ENCODE measurements around the gene TBC1D10B.

The TBC1D10B gene

DNA sequence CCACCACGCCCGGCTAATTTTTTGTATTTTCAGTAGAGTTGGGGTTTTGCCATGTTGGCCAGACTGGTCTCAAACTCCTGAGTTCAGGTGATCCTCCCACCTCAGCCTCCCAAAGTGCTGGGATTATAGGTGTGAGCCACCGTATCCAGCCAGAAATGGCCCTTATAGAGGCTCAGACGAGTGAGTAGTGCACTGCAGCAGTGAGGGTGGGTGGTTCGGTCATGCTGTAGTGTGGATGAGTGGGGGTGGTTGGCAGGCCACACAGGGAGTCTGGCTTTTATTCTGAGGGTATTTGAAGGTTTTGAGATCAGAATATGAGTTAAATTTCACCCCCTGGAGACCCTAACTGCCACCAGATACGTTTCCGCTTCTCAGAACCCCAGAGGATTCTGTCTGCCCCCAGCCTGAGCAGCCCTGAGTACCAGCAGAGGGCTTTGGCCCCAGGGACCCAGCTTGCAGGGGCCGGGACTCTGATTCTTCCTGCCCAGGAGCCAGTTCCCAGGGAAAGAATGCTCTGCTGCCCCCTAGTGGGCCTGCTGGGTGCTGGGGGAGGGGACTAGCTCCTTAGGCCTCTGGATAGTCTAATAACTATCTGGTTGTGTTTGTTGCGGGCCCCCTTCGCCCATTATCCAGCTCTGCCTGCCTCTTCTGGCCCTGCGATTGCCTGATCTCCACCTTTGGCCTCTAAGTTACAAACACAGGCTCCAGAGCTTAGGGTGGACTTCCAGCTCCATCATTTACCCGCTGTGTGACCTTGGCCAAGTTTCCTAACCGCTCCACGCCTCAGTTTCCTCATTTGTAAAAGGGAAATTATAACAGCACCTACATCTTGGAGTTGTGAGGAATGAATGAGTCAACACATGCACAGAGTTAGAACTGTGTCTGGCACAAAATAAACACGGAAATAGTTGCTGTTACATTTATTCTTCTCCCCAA lies 39.1 kb upstream of the TBC1D10B start:
- no peaks in the 10 kb centered on the region for H3K9me3 ChIP-seq (ENCODE audit: control insufficient read depth, low read length)
- WGBS, 2 experiments (ENCODE audit: insufficient coverage in 2 of 2), result 64 to 66% methylated on average over 11 to 12 of the region's 15 CpGs
- no peak overlapping the region for H3K4me3 ChIP-seq (ENCODE audit: extremely low read depth, insufficient read depth, low read length, poor library complexity, severe bottlenecking)
- peaks cover 45% of the 10 kb centered on the region for H3K36me3 ChIP-seq (ENCODE audit: control insufficient read depth, insufficient read depth, low read length)
- H3K27ac ChIP-seq (ENCODE audit: low read depth, low read length, severe bottlenecking), result no peak overlapping the region
- H3K4me1 ChIP-seq (ENCODE audit: control insufficient read depth, insufficient read depth, low read length, poor library complexity, severe bottlenecking), result no peaks in the 10 kb centered on the region

DNA sequence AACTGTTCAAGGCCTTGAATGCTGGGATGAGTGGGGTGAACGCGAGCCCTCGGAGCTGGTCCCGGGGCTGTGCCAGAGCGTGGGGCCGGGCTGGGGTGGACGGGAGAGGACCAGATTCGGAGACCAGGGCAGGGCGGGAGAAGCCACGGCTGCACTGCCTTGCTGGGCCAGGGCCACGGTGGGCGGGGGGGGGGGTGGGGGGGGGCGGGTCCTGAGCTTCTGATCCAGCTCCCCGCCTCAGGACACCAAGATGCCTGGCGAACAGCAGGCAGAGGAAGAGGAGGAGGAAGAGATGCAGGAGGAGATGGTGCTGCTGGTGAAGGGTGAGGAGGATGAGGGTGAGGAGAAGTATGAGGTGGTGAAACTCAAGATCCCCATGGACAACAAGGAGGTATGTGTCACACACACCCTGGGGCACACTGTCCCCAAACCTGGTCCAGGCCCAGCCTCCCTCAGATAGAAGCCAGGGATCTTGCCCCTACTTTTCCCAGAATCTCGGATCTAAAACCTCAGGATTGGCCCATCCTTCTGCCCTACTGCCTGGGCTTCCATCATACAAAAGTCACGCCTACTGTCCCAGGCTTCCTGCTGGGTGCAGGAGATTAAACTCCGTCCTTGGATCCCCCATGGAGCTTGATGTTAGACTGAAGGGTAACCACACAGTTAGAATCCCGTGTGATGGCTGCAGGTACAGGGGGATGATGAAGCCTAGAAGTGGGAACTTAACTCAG lies 37.7 kb upstream of the TBC1D10B start:
- 29 to 43% methylated on average over 2 to 10 of the region's 19 CpGs for WGBS, 2 experiments (ENCODE audit: insufficient coverage in 2 of 2)
- no peaks in the 10 kb centered on the region for H3K9me3 ChIP-seq (ENCODE audit: control insufficient read depth, low read length)
- no peaks in the 10 kb centered on the region for H3K4me1 ChIP-seq (ENCODE audit: control insufficient read depth, insufficient read depth, low read length, poor library complexity, severe bottlenecking)
- peaks cover 33% of the 10 kb centered on the region for H3K36me3 ChIP-seq (ENCODE audit: control insufficient read depth, insufficient read depth, low read length)
- H3K27ac ChIP-seq (ENCODE audit: low read depth, low read length, severe bottlenecking), result peak overlapping the region; percentile 84
- H3K4me3 ChIP-seq (ENCODE audit: extremely low read depth, insufficient read depth, low read length, poor library complexity, severe bottlenecking), result peak overlapping the region; percentile 60

DNA sequence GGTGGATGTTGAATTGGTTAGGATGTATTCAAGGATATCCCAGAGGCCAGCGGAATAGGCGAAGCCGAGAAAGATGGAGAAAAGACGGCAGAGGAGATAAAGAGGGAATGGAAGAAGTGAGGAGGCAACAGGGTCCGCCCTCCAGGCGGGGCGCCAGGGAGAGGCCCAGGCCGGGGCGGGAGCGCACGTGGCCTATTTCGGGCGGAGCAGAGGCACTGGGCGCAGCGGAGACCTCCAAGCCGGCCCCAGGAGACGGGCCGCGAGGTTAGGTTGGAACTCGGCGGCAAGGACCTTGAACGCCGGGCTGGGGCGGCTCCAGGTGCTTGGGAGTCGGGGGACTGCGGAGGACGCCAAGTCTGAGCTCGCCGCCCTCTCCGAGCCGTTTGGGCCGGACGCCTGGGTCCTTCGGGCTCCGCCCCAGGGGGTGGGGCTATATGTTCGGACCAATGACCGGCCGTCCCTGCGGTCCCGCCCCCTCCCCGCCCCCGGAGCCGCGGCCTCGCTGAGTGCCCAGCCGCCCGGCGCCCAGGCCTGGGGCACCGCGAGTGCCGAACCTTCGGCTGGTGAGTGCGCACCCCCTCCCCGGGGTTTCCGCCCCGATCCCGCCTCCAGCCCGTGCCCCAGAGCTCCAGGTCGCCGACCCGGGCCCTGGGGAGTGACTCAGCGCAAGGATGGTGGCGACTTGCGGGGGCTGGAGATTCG lies 37.0 kb upstream of the TBC1D10B start, which contains the start of gene ZNF771:
ZNF771 (plus strand) TSS at position 505 of the 702 bp plus-strand sequence. CDS start 448 bp downstream, outside the sequence.
- H3K4me1 ChIP-seq (ENCODE audit: control insufficient read depth, insufficient read depth, low read length, poor library complexity, severe bottlenecking), result no peaks in the 10 kb centered on the region
- H3K27ac ChIP-seq (ENCODE audit: low read depth, low read length, severe bottlenecking), result peak within 1 kb of the TSS; percentile 84
- 0 to 1% methylated on average over 32 to 59 of the region's 65 CpGs for WGBS, 2 experiments (ENCODE audit: insufficient coverage in 2 of 2)
- peak within 1 kb of the TSS; percentile 60 for H3K4me3 ChIP-seq (ENCODE audit: extremely low read depth, insufficient read depth, low read length, poor library complexity, severe bottlenecking)
- no peaks in the 10 kb centered on the region for H3K9me3 ChIP-seq (ENCODE audit: control insufficient read depth, low read length)
- peaks cover 26% of the 10 kb centered on the region for H3K36me3 ChIP-seq (ENCODE audit: control insufficient read depth, insufficient read depth, low read length)

DNA sequence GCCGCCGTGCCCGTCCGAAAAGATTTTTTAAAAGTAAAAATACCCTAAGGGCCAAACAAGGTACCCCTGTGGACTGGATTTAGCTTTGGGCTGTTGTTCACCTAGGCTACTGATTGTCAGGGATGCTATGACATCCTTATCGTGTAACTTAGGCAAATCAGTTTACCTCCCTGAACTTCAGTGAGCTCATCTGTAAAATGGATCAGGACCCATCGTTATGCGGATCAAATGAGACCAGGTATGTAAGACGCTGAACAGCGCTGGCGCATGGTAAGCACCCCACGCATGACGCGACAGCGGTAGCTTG lies 36.5 kb upstream of the TBC1D10B start:
- WGBS, 2 experiments (ENCODE audit: insufficient coverage in 2 of 2), result 41 to 52% methylated on average over 14 of the region's 14 CpGs
- H3K27ac ChIP-seq (ENCODE audit: low read depth, low read length, severe bottlenecking), result peak overlapping the region; percentile 84
- peaks cover 22% of the 10 kb centered on the region for H3K36me3 ChIP-seq (ENCODE audit: control insufficient read depth, insufficient read depth, low read length)
- peak overlapping the region; percentile 60 for H3K4me3 ChIP-seq (ENCODE audit: extremely low read depth, insufficient read depth, low read length, poor library complexity, severe bottlenecking)
- no peaks in the 10 kb centered on the region for H3K4me1 ChIP-seq (ENCODE audit: control insufficient read depth, insufficient read depth, low read length, poor library complexity, severe bottlenecking)
- no peaks in the 10 kb centered on the region for H3K9me3 ChIP-seq (ENCODE audit: control insufficient read depth, low read length)

DNA sequence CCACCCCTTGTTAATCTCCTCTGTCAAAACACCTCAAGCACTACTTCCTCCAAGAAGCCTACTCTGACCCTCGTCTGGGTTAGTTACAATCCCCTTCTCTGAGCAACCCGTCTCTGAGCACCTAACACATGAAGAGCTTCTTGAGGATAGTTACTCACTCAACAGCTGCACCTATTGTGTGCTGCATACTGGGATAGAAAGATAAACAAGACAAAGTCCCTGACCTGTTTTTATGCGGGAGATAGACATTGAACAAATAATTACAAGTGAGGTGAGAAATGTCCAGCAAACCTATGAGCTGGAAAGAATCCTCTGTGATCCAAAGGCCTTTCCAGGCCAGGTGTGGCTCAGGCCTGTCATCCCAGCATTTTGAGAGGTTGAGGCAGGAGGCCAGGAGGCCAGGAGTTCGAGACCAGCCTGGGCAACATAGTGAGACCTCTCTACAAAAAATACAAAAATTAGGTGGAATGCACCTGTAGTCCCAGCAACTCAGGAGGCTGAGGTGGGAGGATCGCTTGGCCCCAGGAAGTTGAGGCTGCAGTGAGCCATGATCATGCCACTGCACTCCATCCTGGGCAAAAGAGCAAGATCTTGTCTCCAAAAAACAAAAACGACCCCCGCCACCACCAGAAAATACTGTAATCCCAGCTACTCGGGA lies 31.6 kb upstream of the TBC1D10B start:
- no peak overlapping the region for H3K4me3 ChIP-seq (ENCODE audit: extremely low read depth, insufficient read depth, low read length, poor library complexity, severe bottlenecking)
- no peaks in the 10 kb centered on the region for H3K9me3 ChIP-seq (ENCODE audit: control insufficient read depth, low read length)
- H3K27ac ChIP-seq (ENCODE audit: low read depth, low read length, severe bottlenecking), result no peak overlapping the region
- H3K4me1 ChIP-seq (ENCODE audit: control insufficient read depth, insufficient read depth, low read length, poor library complexity, severe bottlenecking), result peaks cover 26% of the 10 kb centered on the region
- WGBS, 2 experiments (ENCODE audit: insufficient coverage in 2 of 2), result 86 to 98% methylated on average over 5 to 6 of the region's 8 CpGs
- peaks cover 21% of the 10 kb centered on the region for H3K36me3 ChIP-seq (ENCODE audit: control insufficient read depth, insufficient read depth, low read length)

DNA sequence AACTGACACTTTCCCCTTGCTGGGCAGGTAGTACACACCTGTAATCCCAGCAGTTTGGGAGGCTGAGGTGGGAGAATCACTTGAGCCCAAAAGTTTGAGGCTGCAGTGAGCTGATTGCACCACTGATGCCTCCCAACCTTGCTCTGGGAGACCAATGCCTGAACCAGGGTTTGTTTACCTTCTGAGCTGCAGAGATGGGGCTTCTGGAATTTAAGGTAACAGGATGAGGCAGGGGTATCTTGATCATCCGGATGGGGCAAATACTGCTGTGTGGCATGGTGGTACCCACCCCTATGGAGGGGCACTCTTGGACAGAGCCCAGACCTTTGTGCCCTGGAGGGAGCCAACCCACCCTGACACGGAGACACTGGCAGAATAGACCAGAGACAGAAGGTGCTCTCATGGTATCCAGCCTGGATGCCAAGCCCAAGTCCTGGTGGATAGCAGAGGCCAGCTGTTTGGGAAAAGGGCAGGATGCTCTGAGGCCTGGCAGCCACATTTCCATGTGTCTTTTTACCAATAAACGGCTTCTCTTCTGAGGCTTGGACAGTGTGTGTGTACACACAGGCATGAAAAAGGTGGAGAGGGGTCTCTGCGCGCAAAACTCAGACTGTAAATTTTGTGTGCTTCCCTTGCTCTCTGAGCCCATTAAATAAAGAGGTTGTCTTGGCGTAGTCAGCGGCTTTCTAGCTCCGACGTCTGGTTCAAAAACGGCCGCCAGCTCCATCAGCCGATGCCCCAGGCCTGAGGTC lies 29.3 kb upstream of the TBC1D10B start:
- 24 to 25% methylated on average over 10 to 11 of the region's 12 CpGs for WGBS, 2 experiments (ENCODE audit: insufficient coverage in 2 of 2)
- H3K4me1 ChIP-seq (ENCODE audit: control insufficient read depth, insufficient read depth, low read length, poor library complexity, severe bottlenecking), result peaks cover 35% of the 10 kb centered on the region
- H3K4me3 ChIP-seq (ENCODE audit: extremely low read depth, insufficient read depth, low read length, poor library complexity, severe bottlenecking), result peak overlapping the region; percentile 39
- peak overlapping the region; percentile 98 for H3K27ac ChIP-seq (ENCODE audit: low read depth, low read length, severe bottlenecking)
- H3K9me3 ChIP-seq (ENCODE audit: control insufficient read depth, low read length), result no peaks in the 10 kb centered on the region
- peaks cover 25% of the 10 kb centered on the region for H3K36me3 ChIP-seq (ENCODE audit: control insufficient read depth, insufficient read depth, low read length)

DNA sequence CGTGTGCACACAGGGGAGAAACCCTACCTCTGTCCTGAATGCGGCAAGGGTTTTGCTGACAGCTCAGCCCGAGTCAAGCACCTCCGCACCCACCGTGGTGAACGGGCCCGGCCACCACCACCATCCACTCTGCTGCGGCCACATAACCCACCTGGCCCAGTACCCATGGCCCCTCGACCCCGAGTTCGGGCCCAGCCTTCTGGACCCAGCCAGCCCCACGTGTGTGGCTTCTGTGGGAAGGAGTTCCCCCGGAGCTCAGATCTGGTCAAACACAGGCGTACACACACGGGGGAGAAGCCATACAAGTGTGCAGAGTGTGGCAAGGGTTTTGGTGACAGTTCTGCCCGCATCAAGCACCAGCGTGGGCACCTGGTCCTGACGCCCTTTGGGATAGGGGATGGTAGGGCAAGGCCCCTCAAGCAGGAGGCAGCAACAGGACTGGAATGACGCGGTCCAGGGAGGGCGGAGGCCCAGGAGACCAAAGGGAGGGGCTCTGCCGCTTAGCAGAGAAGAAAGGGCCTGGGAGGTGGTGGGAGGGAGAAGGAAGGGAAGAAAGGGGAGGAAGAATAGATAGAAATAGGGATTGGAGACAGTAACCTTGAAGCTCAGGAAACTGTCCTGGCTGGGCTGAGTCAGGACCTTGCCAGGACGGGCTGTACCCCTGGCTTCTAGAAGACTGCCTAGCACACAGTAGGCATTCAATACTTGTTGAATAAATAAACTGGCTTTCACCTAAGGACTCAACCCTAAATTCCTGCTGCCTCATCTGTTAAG lies 28.6 kb upstream of the TBC1D10B start:
- H3K27ac ChIP-seq (ENCODE audit: low read depth, low read length, severe bottlenecking), result peak overlapping the region; percentile 46
- peaks cover 39% of the 10 kb centered on the region for H3K4me1 ChIP-seq (ENCODE audit: control insufficient read depth, insufficient read depth, low read length, poor library complexity, severe bottlenecking)
- WGBS, 2 experiments (ENCODE audit: insufficient coverage in 2 of 2), result 83 to 87% methylated on average over 22 to 23 of the region's 23 CpGs
- no peaks in the 10 kb centered on the region for H3K9me3 ChIP-seq (ENCODE audit: control insufficient read depth, low read length)
- H3K36me3 ChIP-seq (ENCODE audit: control insufficient read depth, insufficient read depth, low read length), result peaks cover 25% of the 10 kb centered on the region
- H3K4me3 ChIP-seq (ENCODE audit: extremely low read depth, insufficient read depth, low read length, poor library complexity, severe bottlenecking), result no peak overlapping the region

DNA sequence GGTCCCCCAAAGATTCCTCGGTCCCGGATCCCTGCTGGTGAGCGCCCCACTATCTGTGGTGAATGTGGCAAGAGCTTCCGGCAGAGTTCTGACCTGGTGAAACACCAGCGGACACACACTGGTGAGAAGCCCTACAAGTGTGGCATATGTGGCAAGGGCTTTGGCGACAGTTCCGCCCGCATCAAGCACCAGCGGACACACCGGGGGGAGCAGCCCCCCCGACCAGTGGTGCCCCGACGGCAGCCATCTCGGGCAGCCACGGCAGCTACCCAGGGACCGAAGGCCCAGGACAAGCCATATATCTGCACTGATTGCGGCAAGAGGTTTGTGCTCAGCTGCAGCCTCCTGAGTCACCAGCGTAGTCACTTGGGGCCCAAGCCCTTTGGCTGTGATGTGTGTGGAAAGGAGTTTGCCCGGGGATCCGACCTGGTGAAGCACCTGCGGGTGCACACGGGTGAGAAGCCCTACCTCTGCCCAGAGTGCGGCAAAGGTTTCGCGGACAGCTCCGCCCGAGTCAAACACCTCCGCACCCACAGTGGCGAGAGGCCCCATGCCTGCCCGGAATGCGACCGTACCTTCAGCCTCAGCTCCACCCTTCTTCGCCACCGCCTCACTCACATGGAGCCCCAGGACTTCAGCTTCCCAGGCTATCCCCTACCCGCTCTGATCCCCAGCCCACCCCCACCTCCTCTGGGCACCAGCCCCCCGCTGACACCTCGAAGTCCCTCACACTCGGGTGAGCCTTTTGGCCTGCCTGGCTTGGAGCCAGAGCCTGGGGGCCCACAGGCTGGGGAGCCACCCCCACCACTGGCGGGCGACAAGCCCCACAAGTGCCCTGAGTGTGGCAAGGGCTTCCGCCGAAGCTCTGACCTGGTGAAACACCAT lies 27.7 kb upstream of the TBC1D10B start:
- Histone ChIP-seq H3K36me3 (ENCODE audit: control insufficient read depth, insufficient read depth, low read length) (peaks cover 25% of the 10 kb centered on the region), H3K27ac (ENCODE audit: low read depth, low read length, severe bottlenecking) (peak overlapping the region; percentile 46), H3K4me1 (ENCODE audit: control insufficient read depth, insufficient read depth, low read length, poor library complexity, severe bottlenecking) (peaks cover 44% of the 10 kb centered on the region), H3K9me3 (ENCODE audit: control insufficient read depth, low read length) (no peaks in the 10 kb centered on the region), H3K4me3 (ENCODE audit: extremely low read depth, insufficient read depth, low read length, poor library complexity, severe bottlenecking) (no peak overlapping the region)
- 96 to 97% methylated on average over 39 of the region's 42 CpGs for WGBS, 2 experiments (ENCODE audit: insufficient coverage in 2 of 2)

DNA sequence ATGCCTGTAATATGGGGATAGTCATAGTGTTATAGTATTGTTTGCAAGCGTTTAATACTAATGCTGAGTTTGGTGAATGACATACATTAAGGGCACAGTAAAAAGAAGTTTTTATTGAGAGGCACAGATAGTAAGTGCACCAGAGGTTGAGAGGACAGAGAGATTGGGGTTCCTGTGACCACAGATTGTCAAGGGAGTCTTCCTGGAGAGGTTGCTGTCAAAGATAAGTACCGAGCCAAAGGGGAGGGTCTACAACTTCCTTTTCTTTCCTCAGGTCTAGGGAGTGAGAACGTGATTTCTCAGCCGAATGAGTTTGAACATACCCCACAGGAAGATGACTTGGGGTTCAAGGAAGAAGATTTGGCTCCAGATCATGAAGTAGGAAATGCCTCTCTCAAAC lies 26.8 kb upstream of the TBC1D10B start:
- H3K9me3 ChIP-seq (ENCODE audit: control insufficient read depth, low read length), result no peaks in the 10 kb centered on the region
- H3K36me3 ChIP-seq (ENCODE audit: control insufficient read depth, insufficient read depth, low read length), result peaks cover 25% of the 10 kb centered on the region
- no peak overlapping the region for H3K27ac ChIP-seq (ENCODE audit: low read depth, low read length, severe bottlenecking)
- WGBS, 2 experiments (ENCODE audit: insufficient coverage in 2 of 2), result 87 to 89% methylated on average over 2 of the region's 4 CpGs
- H3K4me3 ChIP-seq (ENCODE audit: extremely low read depth, insufficient read depth, low read length, poor library complexity, severe bottlenecking), result no peak overlapping the region
- peaks cover 44% of the 10 kb centered on the region for H3K4me1 ChIP-seq (ENCODE audit: control insufficient read depth, insufficient read depth, low read length, poor library complexity, severe bottlenecking)
